CD14-positive monocyte (primary cell): Measurements from ENCODE around the gene FOXJ3. TPM values are rescaled to one million over a fixed set of nuclear protein-coding genes. Genes with fewer than 3 reads are reported as not detected.

Source experiments
- DNase-seq, 3 donors: peaks; one replicate each; pipeline ENCODE4 v3.0.0-alpha.2; 2011 to 2022
- H2AFZ ChIP-seq: 2 replicates; pipeline ENCODE4 v1.6.0; 2012; ENCODE audit warnings: mild to moderate bottlenecking, low read depth, low read length, inconsistent platforms; ENCODE audit not compliant: insufficient read depth, poor library complexity, severe bottlenecking
- H3K27ac ChIP-seq, 2 donors: 1 replicate in 1 of 2; 2 replicates in 1 of 2; pipeline ENCODE4 v1.5.1; 2012 to 2013; ENCODE audit warnings: low read length in 2 of 2, control low read depth in 1 of 2, inconsistent platforms in 1 of 2, low read depth in 1 of 2, mild to moderate bottlenecking in 1 of 2
- H3K27me3 ChIP-seq, 2 donors: one replicate each; pipeline versions ENCODE4 v1.6.0 to v1.6.1; 2011 to 2013; ENCODE audit warnings: low read length in 2 of 2; ENCODE audit not compliant: control insufficient read depth in 2 of 2, insufficient read depth in 2 of 2
- H3K36me3 ChIP-seq, 2 donors: replicated peaks in 1 of 2; 1 replicate in 1 of 2; 2 replicates in 1 of 2; pipeline versions ENCODE4 v1.5.1 to v1.6.1; 2012 to 2013; ENCODE audit warnings: low read length in 2 of 2, control low read depth in 1 of 2, inconsistent platforms in 1 of 2, mild to moderate bottlenecking in 1 of 2; ENCODE audit not compliant: insufficient read depth in 2 of 2, control insufficient read depth in 1 of 2
- H3K4me1 ChIP-seq, 2 donors: 1 replicate in 1 of 2; 2 replicates in 1 of 2; pipeline versions ENCODE4 v1.5.1 to v1.6.1; 2012 to 2013; ENCODE audit warnings: low read length in 2 of 2, control low read depth in 1 of 2, inconsistent platforms in 1 of 2, mild to moderate bottlenecking in 1 of 2, moderate library complexity in 1 of 2; ENCODE audit not compliant: insufficient read depth in 2 of 2, control insufficient read depth in 1 of 2
- H3K4me2 ChIP-seq: replicated peaks from 2 replicates; pipeline ENCODE3; 2012; ENCODE audit warnings: low read length, moderate library complexity, mild to moderate bottlenecking; ENCODE audit not compliant: poor library complexity, severe bottlenecking; ENCODE audit errors: extremely low read depth
- H3K4me3 ChIP-seq, 3 experiments: fragments of 200-600 bp in 1 of 3; sonication (generic) in 1 of 3; replicated peaks in 1 of 3; 1 replicate in 2 of 3; 2 replicates in 1 of 3; pipeline ENCODE4 v1.5.1; 2011 to 2013; ENCODE audit warnings: low read length in 3 of 3, mild to moderate bottlenecking in 3 of 3, control low read depth in 2 of 3, low read depth in 2 of 3, inconsistent platforms in 1 of 3, moderate library complexity in 1 of 3
- H3K79me2 ChIP-seq: 2 replicates; pipeline ENCODE4 v1.6.0; 2012; ENCODE audit warnings: mild to moderate bottlenecking, control low read depth, inconsistent platforms, low read length, moderate library complexity; ENCODE audit not compliant: insufficient read depth
- H3K9ac ChIP-seq: 2 replicates; pipeline ENCODE4 v1.6.0; 2017; ENCODE audit warnings: low read length, mild to moderate bottlenecking; ENCODE audit not compliant: insufficient read depth, poor library complexity, severe bottlenecking
- H3K9me3 ChIP-seq, 2 donors: replicated peaks in 1 of 2; 1 replicate in 1 of 2; 2 replicates in 1 of 2; pipeline versions ENCODE4 v1.5.1 to v1.6.1; 2012 to 2013; ENCODE audit warnings: low read length in 2 of 2, control low read depth in 1 of 2; ENCODE audit not compliant: control insufficient read depth in 1 of 2, insufficient read depth in 1 of 2
- H4K20me1 ChIP-seq: 2 replicates; pipeline ENCODE4 v1.6.0; 2012; ENCODE audit warnings: mild to moderate bottlenecking, low read length, control low read depth, moderate library complexity; ENCODE audit not compliant: insufficient read depth
- H3K27ac Mint-ChIP-seq, 7 donors: one replicate each; pipeline ENCODE4 v1.8.0; 2020; ENCODE audit warnings: mild to moderate bottlenecking in 7 of 7, mixed read lengths in 7 of 7, moderate library complexity in 6 of 7, inconsistent platforms in 2 of 7
- H3K27me3 Mint-ChIP-seq, 3 donors: one replicate each; pipeline ENCODE4 v1.8.0; 2021 to 2022; ENCODE audit warnings: low read depth in 3 of 3, mild to moderate bottlenecking in 3 of 3, mixed read lengths in 3 of 3, moderate library complexity in 3 of 3, inconsistent platforms in 1 of 3
- H3K36me3 Mint-ChIP-seq, 2 donors: one replicate each; pipeline ENCODE4 v1.8.0; 2020; ENCODE audit warnings: mixed read lengths in 2 of 2, inconsistent platforms in 1 of 2, mild to moderate bottlenecking in 1 of 2
- H3K4me1 Mint-ChIP-seq: one replicate; pipeline ENCODE4 v1.8.0; 2020; ENCODE audit warnings: mild to moderate bottlenecking, mixed read lengths
- H3K4me3 Mint-ChIP-seq, 2 donors: one replicate each; pipeline ENCODE4 v1.8.0; 2020; ENCODE audit warnings: mild to moderate bottlenecking in 2 of 2, mixed read lengths in 2 of 2, moderate library complexity in 1 of 2
- H3K9me3 Mint-ChIP-seq, 7 donors: one replicate each; pipeline ENCODE4 v1.8.0; 2020 to 2022; ENCODE audit warnings: mixed read lengths in 7 of 7, mild to moderate bottlenecking in 6 of 7, moderate library complexity in 6 of 7, inconsistent platforms in 2 of 7
- WGBS: methylation state at CpG from one replicate; pipeline ENCODE4 v1.1.5; 2013; ENCODE audit warnings: missing lambda C conversion rate; ENCODE audit not compliant: insufficient coverage; 5-methylcytosine and 5-hydroxymethylcytosine counted together
- intact Hi-C, 2 donors: fragments of 100-400 bp; cut with micrococcal nuclease; formaldehyde crosslinking; loops; one replicate each; pipeline versions ENCODE4 v1.15.0 to v1.15.1; 2023
- polyA plus RNA-seq, 3 donors: library from polyadenylated mRNA; depleted of rRNA in 1 of 3; unstranded in 2 of 3; stranded (reverse) in 1 of 3; fragments of 300-500 nt in 2 of 3; fragments of >200 nt in 1 of 3; fragmentation: Illumina TruSeq in 2 of 3; gene quantifications; 1 replicate in 2 of 3; 2 replicates in 1 of 3; pipeline ENCODE4 v1.2.3, GENCODE V29; 2012 to 2021
- TF ChIP-seq, protein P1 (sequence below): fragments of 200-600 bp; IDR thresholded peaks from one replicate; pipeline ENCODE4 v1.8.0; 2022; ENCODE audit warnings: antibody characterized with exemption, mild to moderate bottlenecking

The FOXJ3 gene
- polyA plus RNA-seq, 3 donors: 10.2 to 18.5 (median 18.4) TPM

DNA sequence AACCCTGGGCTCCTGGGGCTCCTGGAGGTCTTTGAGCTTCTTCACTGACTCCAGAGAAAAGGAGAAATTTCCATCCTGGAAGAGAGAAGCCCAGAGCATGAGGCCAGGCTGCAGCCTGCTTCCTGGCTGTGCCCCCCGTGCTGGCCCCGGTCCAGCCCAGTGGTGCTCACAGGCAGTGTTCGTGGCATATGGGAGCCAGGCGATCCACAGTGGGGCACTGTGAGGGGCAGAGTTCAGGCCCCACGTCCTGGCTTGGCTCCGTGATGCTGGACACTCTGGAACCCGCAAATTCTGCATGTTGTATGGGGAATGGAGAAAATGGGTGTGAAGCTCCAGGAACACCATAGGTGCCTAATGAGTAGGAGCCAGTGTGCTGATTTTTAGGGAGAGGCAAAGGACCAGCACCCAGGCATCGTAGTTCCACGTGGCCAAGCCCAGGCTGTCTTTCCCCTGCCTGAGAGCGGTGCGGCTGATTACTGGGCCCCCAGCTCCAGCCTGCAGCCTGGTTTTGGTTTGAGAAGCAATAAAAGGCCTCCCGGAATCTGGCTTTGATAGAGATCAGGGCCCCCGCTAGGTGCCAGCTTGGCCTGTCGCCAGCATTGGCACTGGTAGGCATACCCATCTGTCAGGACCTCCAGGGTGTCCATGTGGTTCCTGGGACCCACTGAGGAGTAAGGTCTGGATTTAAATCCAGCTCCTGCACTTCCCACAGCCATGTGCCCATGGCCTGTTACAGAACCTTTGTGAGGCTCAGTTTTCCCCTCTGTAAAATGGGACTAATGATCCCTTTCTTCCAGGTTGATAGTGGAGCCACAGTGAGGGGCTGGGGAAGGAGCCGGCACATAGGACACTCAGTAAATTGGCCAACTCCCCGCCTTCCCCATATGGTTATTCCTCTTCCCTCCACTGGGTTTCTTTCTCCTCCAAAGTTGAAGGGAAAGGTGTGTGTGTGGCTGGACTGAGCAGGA is 171.2 kb downstream of the FOXJ3 start:
- Histone ChIP-seq H3K36me3 (no peaks in the 10 kb centered on the region), H3K9me3 (no peaks in the 10 kb centered on the region), H3K4me3 (no peak overlapping the region), H3K27ac (no peak overlapping the region), H4K20me1 (no peaks in the 10 kb centered on the region), H3K9ac (no peak overlapping the region), H3K4me2 (no peak overlapping the region), H2AFZ (no peak overlapping the region), H3K4me1 (peaks cover 6 to 18% of the 10 kb centered on the region in 2 donors), H3K79me2 (no peaks in the 10 kb centered on the region), H3K27me3 (no peaks in the 10 kb centered on the region)
- TF ChIP-seq, protein P1, sequence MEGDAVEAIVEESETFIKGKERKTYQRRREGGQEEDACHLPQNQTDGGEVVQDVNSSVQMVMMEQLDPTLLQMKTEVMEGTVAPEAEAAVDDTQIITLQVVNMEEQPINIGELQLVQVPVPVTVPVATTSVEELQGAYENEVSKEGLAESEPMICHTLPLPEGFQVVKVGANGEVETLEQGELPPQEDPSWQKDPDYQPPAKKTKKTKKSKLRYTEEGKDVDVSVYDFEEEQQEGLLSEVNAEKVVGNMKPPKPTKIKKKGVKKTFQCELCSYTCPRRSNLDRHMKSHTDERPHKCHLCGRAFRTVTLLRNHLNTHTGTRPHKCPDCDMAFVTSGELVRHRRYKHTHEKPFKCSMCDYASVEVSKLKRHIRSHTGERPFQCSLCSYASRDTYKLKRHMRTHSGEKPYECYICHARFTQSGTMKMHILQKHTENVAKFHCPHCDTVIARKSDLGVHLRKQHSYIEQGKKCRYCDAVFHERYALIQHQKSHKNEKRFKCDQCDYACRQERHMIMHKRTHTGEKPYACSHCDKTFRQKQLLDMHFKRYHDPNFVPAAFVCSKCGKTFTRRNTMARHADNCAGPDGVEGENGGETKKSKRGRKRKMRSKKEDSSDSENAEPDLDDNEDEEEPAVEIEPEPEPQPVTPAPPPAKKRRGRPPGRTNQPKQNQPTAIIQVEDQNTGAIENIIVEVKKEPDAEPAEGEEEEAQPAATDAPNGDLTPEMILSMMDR: no peak
- Mint-ChIP-seq H3K27me3 (peaks cover 6 to 10% (median 9%) of the 10 kb centered on the region in 3 donors), H3K9me3 (peaks cover 0 to 11% (median 8%) of the 10 kb centered on the region in 7 donors), H3K4me1 (peaks cover 16% of the 10 kb centered on the region), H3K27ac (no peak overlapping the region), H3K36me3 (no peaks in the 10 kb centered on the region), H3K4me3 (no peak overlapping the region)
- 89% methylated on average over 12 of the region's 16 CpGs for WGBS
- intact Hi-C loops: no loop called here
- no peak for DNase-seq

DNA sequence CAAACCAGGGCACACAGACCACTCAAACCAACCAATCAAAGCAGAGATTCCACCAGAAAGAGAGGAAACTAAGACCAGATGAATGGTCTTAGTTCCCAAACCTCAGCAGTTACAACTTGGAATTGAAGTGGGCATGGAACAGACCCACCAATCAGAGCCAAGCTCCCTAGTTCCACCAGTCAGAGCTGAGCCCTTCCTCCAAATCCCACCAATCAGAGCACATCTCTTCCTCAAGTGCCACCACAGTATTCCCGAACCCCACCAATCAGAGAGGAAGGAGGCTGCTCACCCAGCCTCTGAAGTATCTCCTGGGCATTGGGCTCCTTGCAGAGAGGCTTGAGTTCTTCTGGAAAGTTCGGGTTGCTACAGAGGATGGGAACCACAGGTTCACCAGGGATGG is 171.9 kb downstream of the FOXJ3 start:
- no peaks in the 10 kb centered on the region for H4K20me1 ChIP-seq
- no peak overlapping the region for H3K9ac ChIP-seq
- H3K36me3 ChIP-seq: no peaks in the 10 kb centered on the region
- H3K4me1 ChIP-seq: peaks cover 1 to 11% of the 10 kb centered on the region in 2 donors
- H3K4me3 Mint-ChIP-seq: no peak overlapping the region
- H2AFZ ChIP-seq: no peak overlapping the region
- peaks cover 7 to 10% (median 9%) of the 10 kb centered on the region in 3 donors for H3K27me3 Mint-ChIP-seq
- peaks cover 10% of the 10 kb centered on the region for H3K4me1 Mint-ChIP-seq
- intact Hi-C loops: no loop called here
- H3K4me2 ChIP-seq: no peak overlapping the region
- no peaks in the 10 kb centered on the region for H3K9me3 ChIP-seq
- no peak overlapping the region for H3K27ac Mint-ChIP-seq
- WGBS: 100% methylated on average over 2 of the region's 2 CpGs
- H3K27ac ChIP-seq: no peak overlapping the region
- no peaks in the 10 kb centered on the region for H3K36me3 Mint-ChIP-seq
- no peaks in the 10 kb centered on the region for H3K27me3 ChIP-seq
- no peaks in the 10 kb centered on the region for H3K79me2 ChIP-seq
- peaks cover 0 to 11% (median 8%) of the 10 kb centered on the region in 7 donors for H3K9me3 Mint-ChIP-seq
- no peak overlapping the region for H3K4me3 ChIP-seq
- TF ChIP-seq, protein P1: no peak
- DNase-seq: no peak
